WI38 (cell line): ENCODE results near the gene ZBTB8B.
"Not testable (repeated sequence)": the region's sequence is repeated elsewhere in the genome, so short reads cannot be mapped to it uniquely, and the experiment has no call there.

Source experiments
- H3K4me3 ChIP-seq: 2 replicates; pipeline ENCODE4 v1.5.1; 2011; ENCODE audit warnings: low read depth, mild to moderate bottlenecking, control low read depth, low read length
- TF ChIP-seq, protein P1 (sequence below): IDR thresholded peaks from 2 replicates; pipeline ENCODE4 v1.5.1; 2012; ENCODE audit warnings: low read depth, mild to moderate bottlenecking, control low read depth, low read length

The ZBTB8B gene

DNA sequence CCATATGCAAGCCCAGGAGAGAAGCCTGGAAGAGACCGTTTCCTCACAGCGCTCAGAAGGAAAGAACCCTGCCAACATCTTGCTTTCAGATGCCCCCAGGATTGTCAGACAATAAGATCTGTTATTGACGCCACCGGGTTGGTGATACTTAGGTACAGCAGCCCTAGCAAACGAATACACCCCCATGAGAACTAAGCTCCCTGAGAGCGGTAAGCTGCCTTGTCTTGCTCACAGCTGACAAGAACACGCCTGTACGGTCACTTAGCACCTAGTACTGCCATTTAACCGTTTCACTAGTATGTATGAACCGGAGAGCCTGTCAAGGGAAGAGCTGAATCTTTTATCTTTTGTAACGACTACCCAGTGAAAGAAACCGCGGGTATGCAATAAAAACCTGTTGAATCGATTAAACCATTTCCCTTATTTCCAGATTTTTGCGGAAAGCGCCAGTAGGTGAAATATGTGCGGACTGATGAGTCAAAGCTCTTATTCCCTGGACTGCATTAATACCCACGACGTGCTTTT lies 619 bp upstream of the ZBTB8B start:
- TF ChIP-seq, protein P1, sequence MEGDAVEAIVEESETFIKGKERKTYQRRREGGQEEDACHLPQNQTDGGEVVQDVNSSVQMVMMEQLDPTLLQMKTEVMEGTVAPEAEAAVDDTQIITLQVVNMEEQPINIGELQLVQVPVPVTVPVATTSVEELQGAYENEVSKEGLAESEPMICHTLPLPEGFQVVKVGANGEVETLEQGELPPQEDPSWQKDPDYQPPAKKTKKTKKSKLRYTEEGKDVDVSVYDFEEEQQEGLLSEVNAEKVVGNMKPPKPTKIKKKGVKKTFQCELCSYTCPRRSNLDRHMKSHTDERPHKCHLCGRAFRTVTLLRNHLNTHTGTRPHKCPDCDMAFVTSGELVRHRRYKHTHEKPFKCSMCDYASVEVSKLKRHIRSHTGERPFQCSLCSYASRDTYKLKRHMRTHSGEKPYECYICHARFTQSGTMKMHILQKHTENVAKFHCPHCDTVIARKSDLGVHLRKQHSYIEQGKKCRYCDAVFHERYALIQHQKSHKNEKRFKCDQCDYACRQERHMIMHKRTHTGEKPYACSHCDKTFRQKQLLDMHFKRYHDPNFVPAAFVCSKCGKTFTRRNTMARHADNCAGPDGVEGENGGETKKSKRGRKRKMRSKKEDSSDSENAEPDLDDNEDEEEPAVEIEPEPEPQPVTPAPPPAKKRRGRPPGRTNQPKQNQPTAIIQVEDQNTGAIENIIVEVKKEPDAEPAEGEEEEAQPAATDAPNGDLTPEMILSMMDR = no peak
- H3K4me3 ChIP-seq = no peak overlapping the region

DNA sequence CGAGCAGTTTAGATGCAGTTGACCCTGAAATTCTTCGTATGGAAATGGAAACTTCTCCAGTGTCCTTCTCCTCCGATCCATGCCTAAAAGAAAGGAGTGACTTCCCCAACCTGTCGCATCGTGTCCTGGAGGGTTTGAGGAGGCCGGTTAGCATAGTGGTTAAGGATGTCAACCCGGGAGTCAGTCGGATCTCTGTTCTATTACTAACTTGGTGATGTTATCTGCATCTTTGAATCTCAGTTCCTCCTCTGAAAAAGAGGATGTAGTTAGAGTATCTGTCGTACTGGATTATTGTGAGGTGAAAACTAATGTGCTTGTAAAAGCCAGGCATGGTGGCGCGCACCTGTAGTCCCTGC lies 684 bp downstream of the ZBTB8B start:
- no peak overlapping the region for H3K4me3 ChIP-seq
- TF ChIP-seq, protein P1 = no peak

DNA sequence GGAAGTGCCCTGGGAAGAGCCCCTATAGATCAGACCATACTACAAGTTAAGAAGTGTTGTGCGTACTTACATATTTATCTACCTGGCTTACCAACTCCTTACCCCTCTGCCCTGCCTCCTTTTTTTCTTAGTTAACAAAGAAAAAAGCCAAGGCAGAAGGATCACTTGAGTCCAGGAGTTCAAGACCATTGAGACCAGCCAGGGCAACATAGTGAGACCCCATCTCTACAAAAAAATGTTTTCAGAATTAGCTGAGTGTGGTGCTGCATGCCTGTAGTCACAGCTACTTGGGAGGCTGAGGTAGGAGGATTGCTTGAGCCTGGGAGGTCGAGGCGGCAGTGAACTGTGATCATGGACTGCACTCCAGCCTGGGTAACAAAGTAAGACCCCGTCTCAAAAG lies 1.9 kb downstream of the ZBTB8B start:
- TF ChIP-seq, protein P1 = no peak
- H3K4me3 ChIP-seq = no peak overlapping the region

DNA sequence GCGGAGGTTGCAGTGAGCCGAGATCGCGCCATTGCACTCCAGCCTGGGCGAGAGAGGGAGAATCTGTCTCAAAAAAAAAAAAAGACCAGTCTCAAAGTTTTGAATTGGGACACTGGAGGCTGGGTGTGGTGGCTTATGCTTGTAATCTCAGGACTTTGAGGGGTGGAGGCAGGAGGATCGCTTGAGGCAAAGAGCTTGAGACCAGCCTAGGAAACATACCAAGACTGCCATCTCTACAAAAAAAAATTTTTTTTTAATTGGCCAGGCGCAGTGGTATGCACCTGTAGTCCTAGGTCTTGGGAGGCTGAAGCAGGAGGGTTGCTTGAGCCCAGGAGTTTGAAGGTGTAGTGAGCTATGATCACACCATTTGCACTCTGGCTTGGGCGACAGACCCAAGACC lies 3.9 kb downstream of the ZBTB8B start:
- no peak overlapping the region for H3K4me3 ChIP-seq
- TF ChIP-seq, protein P1 = no peak

DNA sequence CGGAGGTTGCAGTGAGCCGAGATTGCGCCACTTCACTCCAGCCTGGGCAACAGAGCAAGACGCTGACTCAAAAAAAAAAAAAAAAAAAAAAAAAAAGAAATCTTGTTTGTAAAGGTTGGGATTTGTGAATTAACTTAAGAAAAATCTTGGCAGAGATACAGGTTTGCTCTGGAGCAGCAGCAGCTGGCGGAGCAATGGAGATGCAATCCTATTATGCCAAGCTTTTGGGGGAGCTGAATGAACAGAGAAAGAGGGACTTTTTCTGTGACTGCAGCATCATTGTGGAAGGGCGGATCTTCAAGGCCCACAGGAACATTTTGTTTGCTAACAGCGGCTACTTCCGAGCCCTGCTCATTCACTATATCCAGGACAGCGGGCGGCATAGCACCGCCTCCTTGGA lies 5.6 kb downstream of the ZBTB8B start:
- TF ChIP-seq, protein P1 = no peak
- H3K4me3 ChIP-seq = no peak overlapping the region

DNA sequence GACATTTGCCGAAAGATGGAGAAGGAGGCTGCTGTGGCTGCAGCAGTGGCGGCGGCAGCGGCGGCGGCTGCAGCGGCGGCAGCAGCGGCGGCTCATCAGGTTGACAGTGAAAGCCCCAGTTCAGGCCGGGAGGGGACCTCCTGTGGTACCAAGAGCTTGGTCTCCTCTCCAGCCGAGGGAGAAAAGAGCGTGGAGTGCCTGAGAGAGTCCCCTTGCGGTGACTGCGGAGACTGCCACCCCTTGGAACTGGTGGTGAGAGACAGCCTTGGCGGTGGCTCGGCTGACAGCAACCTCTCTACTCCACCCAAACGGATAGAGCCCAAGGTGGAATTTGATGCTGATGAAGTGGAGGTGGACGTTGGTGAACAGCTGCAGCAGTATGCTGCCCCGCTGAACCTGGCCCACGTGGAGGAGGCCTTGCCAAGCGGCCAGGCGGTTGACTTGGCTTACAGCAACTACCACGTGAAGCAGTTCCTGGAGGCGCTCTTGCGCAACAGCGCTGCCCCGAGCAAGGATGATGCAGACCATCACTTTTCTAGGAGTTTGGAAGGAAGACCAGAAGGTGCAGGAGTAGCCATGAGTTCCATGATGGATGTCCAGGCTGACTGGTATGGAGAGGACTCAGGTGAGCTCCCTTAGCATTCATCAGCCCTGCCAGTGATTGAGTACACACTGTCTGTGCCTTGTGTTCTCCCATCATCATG lies 6.3 kb downstream of the ZBTB8B start:
- TF ChIP-seq, protein P1 = no peak
- H3K4me3 ChIP-seq = no peak overlapping the region

DNA sequence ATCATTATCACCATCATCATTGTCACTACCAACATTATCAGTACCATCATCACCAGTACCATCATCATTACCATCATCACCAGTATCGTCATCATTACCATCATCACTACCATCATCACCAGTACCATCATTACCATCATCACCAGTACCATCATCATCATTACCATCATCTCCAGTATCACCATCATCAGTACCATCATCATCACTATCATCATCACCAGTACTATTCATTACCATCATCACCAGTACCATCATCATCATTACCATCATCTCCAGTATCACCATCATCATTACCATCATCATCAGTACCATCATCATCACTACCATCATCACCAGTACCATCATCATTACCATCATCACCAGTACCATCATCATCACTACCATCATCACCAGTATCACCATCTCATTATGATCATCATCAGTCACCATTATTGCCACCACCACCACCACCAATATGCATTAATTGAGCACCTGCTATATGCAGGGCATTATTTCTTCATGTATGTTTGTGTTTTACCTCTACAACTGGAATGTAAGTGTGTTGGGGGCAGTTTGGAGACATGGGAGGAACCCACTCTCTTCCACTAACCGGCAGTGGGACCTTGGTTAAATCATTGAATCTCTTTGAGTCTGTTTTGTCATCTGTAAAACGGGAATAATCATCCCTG lies 7.0 kb downstream of the ZBTB8B start:
- TF ChIP-seq, protein P1 = no peak
- H3K4me3 ChIP-seq = no peak overlapping the region

DNA sequence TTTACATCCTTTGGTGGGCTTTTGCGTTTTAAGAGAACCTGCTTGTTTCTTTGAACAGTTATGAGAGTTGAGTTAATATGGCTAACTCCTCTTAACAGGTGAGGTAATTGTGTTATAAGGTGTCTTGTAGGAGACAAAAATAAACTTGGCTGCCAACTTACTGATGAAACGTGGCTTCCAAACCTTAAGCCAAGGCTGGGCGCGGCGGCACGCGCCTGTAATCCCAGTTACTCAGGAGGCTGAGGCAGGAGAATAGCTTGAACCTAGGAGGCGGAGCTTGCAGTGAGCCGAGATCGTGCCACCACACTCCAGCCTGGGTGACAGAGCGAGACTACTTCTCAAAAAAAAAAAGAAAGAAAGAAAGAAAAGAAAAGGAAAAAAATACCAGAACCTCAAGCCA lies 8.1 kb downstream of the ZBTB8B start:
- H3K4me3 ChIP-seq = not testable (repeated sequence)
